22Rv1 (cell line): ENCODE results near the gene CXCL16.

Source experiments
- H3K27ac ChIP-seq: fragments of 450-650 bp; 2 replicates; pipeline ENCODE4 v1.5.1; 2017
- ZFX ChIP-seq: fragments of 450-650 bp; IDR thresholded peaks from 2 replicates; pipeline ENCODE4 v1.6.1; 2017; ENCODE audit warnings: antibody characterized with exemption, borderline replicate concordance
- TF ChIP-seq, protein P1 (sequence below): fragments of 450-650 bp; IDR thresholded peaks from 2 replicates; pipeline ENCODE4 v1.5.1; 2017; ENCODE audit warnings: mild to moderate bottlenecking

Gene CXCL16

DNA sequence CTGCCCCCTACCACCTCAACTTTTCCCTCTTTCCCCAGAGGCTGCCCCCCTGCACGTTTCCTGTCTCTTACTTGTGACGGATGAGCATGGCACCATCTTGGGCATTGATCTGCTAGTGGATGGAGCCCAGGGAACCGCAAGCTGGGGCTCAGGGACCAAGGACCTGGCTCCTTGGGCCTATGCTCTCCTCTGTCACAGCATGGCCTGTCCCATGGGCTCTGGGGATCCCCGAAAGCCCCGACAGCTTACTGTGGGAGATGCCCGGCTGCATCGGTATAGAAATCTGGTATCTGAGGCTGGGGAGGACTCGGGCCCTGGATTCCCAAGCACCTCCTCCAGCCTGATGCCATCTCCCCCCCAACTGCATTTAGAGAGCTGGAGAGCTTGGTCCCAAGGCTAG lies 1.8 kb upstream of the CXCL16 start:
- TF ChIP-seq, protein P1, sequence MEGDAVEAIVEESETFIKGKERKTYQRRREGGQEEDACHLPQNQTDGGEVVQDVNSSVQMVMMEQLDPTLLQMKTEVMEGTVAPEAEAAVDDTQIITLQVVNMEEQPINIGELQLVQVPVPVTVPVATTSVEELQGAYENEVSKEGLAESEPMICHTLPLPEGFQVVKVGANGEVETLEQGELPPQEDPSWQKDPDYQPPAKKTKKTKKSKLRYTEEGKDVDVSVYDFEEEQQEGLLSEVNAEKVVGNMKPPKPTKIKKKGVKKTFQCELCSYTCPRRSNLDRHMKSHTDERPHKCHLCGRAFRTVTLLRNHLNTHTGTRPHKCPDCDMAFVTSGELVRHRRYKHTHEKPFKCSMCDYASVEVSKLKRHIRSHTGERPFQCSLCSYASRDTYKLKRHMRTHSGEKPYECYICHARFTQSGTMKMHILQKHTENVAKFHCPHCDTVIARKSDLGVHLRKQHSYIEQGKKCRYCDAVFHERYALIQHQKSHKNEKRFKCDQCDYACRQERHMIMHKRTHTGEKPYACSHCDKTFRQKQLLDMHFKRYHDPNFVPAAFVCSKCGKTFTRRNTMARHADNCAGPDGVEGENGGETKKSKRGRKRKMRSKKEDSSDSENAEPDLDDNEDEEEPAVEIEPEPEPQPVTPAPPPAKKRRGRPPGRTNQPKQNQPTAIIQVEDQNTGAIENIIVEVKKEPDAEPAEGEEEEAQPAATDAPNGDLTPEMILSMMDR = no peak
- no peak for TF ChIP-seq ZFX

DNA sequence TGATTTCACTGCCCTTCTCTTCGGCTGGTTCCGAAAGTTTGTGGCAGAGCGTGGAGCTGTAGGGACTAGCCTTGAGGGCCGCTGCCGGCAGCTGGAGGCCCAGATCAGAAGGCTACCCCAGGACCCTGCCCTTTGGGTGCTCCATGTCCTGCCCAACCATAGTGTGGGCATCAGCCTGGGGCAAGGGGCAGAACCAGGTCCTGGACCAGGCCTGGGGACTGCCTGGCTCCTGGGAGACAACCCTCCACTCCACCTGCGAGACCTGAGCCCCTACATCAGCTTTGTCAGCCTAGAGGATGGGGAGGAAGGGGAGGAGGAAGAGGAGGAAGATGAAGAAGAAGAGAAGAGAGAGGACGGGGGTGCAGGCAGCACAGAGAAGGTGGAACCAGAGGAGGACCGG lies 856 bp upstream of the CXCL16 start:
- H3K27ac ChIP-seq = no peak overlapping the region
- TF ChIP-seq, protein P1 = no peak
- no peak for TF ChIP-seq ZFX

More for the DNA sequence above, 1.8 kb upstream of the CXCL16 start:
- no peak overlapping the region for H3K27ac ChIP-seq

DNA sequence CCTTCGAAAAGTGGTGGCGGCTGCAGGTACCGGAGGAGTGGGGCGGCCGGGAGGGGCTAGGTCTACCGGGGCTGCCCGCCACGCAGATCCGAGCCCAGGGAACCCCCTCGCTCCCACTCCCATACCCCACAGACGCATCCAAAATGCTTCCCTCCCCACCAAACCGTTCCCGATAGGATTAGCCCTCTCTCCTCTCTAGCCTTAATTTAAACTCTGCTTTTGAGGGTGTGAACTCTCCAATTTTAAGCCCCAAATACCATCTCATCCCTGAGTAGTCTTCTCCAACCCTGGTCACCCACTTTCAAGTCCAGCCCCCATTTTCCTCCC lies 260 bp upstream of the CXCL16 start:
- H3K27ac ChIP-seq = no peak overlapping the region

DNA sequence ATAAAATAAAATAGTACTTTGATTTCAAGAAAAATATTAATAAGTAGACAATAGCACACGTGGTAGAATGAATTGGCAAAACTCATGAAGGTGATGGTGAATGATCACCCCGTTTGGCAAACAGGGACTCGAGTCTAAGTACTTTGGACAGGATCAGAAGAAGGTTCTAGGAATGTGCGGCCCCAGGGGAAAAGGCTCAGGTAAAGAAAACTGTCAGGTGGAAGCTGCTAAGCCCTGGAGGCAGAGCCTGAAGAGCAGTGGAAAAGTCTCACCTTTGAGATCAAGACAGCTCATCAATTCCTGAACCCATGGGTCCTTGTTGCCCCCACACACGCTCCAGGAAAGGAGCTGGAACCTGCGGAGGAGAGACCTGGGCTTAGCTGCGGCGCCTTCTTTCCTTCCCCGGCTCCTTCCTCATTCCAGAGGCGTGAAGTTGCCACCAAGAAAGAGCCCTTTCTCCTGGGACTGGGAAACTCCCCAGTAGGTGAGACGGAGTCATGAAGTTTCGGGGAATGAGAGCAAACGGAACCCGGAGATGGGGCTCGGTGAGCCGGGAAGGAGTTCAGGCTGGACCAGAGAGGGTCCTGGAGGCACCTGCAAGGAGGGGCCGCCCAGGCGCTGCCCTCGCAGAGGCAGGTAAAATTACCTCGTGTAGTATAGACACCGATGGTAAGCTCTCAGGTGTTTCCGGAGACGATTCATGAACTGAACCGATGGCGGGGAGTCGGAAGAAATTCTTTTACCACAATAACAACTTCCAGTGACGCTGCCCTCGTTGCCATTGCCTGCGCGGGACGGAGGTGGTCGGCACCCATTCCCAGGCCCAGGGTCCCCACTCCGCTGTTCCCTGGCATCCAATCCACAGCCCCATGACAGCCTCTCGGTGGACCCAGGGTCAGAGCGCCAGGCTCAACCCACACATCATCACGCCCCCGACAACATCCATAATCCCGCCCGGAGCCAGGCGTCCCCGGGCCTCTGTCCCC lies 1.3 kb downstream of the CXCL16 start:
- TF ChIP-seq ZFX = no peak
- TF ChIP-seq, protein P1 = no peak
- no peak overlapping the region for H3K27ac ChIP-seq

More for the DNA sequence above, 260 bp upstream of the CXCL16 start:
- TF ChIP-seq, protein P1 = no peak
- no peak for TF ChIP-seq ZFX

DNA sequence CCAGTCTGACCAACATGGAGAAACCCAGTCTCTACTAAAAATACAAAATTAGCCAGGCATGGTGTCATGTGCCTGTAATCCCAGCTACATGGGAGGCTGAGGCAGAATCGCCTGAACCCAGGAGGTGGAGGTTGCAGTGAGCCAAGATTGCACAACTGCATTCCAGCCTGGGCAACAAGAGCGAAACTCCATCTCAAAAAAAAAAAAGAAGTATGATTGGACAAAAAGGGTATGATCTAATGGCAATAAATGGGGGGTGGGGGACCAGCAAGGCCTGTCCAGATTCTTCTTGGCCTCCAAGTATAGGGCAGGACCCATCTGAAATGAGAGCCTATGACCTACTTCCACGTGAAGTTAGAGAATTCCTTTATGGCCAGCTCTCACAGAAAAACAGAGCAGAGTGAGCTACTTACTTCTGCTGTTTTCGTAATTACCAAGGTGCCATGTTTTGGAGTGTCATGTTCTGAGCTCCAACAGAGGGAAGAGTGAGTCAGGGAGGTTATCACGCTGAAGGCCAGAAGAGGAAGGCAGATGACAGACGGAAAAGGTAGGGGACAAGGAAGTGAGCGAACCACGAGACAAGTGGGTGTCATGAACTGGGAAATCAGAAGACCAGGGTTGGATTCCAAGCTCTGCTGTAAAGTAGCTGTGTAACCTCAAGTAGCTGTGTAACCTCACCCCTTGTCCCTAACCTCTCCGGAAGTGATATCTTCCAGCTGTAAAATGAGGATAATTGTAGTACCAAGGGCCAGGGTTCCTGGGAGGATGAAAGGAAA lies 3.7 kb downstream of the CXCL16 start:
- no peak overlapping the region for H3K27ac ChIP-seq
- TF ChIP-seq, protein P1 = no peak
- TF ChIP-seq ZFX = no peak

DNA sequence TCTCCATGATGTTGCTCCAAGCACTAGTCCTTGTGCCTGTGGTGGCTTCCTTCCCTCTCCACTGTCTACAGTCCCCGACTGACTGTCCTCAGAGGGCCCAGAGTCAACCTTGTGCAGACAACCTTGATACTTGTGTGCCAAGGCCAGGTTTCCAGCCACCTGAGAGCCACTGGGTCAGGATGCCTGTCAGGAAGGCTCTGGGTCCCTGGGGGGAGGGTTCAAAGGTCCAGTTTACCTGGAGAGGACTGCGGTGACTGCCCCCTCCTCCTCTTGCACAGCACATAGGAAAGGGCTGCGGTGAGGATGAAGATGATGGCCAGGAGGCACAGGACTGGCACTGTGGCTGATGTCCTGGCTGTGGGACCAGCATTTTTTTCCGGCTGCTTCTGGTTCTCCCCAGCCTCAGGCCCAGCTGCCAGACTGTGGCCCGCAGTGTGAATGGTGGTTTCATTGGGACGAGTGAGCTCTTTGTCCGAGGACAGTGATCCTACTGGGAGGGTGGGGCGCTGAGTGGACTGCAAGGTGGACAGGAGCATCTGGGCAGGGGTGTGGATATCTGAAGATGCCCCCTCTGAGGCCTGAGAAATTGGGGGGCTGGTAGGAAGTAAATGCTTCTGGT lies 4.8 kb downstream of the CXCL16 start:
- H3K27ac ChIP-seq = no peak overlapping the region
- no peak for TF ChIP-seq ZFX
- TF ChIP-seq, protein P1 = no peak

DNA sequence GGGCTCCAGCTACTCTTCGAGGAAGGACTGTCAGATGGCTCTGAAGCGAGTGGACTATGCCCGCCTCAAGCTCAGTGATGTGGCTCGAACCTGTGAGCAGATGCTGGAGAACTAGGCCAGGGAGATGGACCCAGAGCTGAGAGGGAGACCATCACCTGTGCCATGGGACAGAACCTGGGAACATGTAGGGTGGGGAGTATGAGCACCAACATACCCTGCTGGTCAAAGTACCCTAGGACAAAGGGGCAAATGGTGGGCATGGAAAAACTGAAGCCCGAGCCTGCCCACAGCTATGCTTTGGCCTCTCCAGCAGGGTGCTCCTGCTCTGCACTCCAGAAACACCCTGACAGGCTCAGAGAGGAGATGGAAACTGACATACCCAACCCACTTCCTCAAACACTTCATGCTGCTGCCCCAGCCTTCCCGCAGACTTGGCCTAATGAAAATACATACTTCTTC lies 6.6 kb downstream of the CXCL16 start:
- H3K27ac ChIP-seq = no peak overlapping the region
- no peak for TF ChIP-seq ZFX
- TF ChIP-seq, protein P1 = no peak
